Muscle of arm (tissue), 14 donors: ENCODE data around the gene GOLGA6L2. TPM values are rescaled to one million over a fixed set of nuclear protein-coding genes. Genes with fewer than 3 reads are reported as not detected.
"Not testable (repeated sequence)": the region's sequence is repeated elsewhere in the genome, so short reads cannot be mapped to it uniquely, and the experiment has no call there.

Experiments
- DNase-seq: peaks from one replicate; pipeline ENCODE4 v3.0.0-alpha.2; 2013
- long read RNA-seq, 11 donors: transcript quantifications; one replicate each; lab custom pipeline, GENCODE V29; 2026
- polyA plus RNA-seq, 12 donors: library from polyadenylated mRNA; unstranded; fragments of 120-200 nt; gene quantifications; one replicate each; pipeline ENCODE4 v1.2.1, GENCODE V29; 2013; ENCODE audit not compliant: insufficient read length in 12 of 12

Gene GOLGA6L2, protein sequence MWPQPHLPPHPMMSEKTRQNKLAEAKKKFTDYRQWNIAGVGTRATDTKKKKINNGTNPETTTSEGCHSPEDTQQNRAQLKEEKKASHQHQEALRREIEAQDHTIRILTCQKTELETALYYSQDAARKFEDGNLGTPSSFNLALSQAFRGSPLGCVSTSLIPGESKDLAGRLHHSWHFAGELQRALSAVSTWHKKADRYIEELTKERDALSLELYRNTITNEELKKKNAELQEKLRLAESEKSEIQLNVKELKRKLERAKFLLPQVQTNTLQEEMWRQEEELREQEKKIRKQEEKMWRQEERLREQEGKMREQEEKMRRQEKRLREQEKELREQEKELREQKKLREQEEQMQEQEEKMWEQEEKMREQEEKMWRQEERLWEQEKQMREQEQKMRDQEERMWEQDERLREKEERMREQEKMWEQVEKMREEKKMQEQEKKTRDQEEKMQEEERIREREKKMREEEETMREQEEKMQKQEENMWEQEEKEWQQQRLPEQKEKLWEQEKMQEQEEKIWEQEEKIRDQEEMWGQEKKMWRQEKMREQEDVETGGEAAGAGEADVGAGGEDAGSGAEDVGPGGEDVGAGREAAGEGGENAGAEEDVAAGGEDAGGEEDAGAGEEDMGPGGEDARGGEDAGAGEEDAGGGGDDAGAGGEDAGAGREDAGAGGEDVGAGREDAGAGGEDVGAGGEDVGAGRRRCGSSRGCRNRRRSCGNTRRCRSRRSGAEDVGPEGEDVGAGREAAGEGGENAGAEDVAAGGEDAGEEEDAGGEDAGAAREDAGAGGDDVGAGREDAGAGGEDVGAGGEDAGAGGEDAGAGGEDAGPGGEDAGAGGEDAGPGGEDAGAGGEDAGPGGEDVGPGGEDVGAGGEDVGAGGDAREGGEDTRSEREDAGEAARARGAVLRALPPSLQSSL
- polyA plus RNA-seq, result not detected
- long read RNA-seq, donor 1, result 0 reads
- long read RNA-seq, donor 2, result 0 reads
- long read RNA-seq, donor 3, result 0 reads
- long read RNA-seq, donor 4, result 0 reads
- long read RNA-seq, donor 5, result 0 reads
- long read RNA-seq, donor 6, result 0 reads
- long read RNA-seq, donor 7, result 0 reads
- long read RNA-seq, donor 8, result 0 reads
- long read RNA-seq, donor 9, result 0 reads
- long read RNA-seq, donor 10, result 0 reads
- long read RNA-seq, donor 11, result 0 reads

DNA sequence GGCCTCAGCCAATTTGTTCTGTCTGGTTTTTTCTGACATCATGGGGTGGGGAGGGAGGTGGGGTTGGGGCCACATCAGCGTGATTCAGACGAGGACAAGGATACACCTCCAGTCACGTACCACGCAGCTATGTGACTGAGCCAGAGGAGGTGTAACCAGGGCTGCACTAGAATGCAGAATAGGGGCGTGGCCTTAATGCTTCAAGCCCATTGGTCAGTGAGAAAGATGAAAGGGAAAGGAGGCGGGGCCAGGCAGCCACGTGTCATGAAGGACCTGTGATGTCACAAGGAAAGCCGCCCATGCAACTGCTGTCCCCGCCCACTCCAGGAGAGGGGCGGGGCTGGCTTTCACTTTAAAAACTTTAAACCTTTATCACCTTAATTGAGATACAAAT is at the start of gene GOLGA6L2:
Gene GOLGA6L2, minus strand, starts transcription at position 137 of the 394 bp plus-strand sequence. Its CDS starts 62 bp downstream, at position 75.
- DNase-seq, result no peak

DNA sequence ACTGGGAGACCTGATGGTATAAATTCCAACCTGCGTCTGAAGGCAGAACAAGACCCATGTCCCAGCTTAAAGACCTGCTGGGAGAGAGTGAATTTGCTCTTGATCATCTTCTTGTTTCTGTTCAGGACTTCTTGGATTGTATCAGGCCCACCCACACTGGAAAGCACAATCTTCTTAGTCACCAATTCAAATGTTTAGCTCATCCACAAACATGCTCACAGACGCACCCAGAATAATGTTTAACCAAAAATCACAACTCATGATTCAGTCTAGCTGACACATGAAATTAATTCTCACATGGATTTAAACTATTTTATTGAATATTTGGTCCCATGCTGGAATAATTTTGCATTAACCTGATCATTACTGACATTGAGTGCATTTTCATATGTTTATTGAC is 37.8 kb upstream of the GOLGA6L2 start:
- no peak for DNase-seq

DNA sequence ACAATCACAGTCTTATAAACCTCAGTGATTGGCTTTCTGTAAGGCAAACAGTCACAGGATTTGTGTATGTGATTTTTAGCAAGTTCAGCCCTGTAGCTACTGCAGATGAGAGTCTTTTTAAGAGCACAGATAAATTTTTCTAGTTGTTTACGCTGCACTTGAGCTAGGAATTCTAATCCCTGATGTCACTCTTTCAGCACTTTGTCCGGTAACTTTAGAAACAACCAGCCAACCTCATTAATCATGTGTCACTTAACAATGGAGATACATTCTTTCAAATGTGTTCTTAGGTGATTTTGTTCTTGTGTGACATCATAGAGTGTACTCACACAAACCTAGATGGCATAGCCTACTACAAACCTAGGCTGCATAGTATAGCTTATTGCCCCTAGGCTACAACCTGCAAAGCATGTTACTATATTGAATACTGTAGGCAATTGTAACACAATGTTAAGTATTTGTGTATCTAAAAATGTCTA is 36.8 kb upstream of the GOLGA6L2 start:
- DNase-seq, result no peak

DNA sequence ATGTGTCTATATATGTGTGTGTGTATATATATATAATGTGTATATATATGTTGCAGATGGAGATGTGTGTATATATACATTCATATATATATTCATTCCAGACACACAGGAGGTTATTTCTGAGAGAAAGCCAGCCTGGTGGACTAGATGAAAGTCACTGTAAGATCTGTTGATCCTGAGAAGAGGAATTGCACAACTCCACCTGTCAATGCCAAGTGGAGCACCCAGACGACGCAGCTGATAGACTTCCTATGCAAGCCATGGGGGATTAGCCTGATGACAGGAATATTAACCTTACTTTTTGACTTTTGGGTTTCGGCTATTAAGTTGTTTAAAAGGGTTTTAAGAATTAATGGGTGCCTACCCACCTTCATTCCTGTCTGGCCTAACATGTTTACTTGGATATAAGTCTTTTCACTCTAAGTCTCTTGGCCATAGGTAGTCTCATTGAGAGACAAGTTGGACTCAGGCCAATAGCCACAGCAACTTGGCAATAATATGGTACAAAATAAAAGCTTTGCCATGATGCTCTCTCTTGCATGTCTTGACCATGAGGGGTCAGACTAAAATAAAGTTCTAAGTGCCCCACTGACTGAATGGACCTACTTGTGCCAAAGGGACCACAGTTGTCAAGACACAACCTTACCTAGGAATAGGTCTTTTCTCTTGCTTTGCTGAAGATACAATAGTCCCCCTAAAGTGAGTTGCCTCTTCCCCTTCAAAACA is 35.9 kb upstream of the GOLGA6L2 start:
- DNase-seq, result no peak

DNA sequence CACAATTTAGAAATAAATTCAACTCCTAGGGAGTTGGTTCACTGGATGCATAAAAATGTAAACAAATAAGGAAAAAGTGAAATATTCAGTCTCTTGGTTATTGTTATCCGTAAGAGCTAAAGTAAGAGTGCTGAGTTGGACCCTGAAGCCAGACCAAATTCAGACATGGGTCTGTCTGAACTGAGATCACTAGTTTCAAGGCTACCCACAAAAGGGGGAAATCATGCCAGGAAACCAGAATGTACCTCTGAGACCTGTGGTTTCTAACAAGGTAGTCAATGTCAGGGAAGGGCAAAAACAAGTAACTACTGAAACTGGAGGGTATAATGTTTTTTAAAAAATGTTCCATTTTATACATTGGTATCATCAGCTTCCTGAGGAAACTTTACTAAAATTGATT is 35.2 kb upstream of the GOLGA6L2 start:
- DNase-seq, result no peak

DNA sequence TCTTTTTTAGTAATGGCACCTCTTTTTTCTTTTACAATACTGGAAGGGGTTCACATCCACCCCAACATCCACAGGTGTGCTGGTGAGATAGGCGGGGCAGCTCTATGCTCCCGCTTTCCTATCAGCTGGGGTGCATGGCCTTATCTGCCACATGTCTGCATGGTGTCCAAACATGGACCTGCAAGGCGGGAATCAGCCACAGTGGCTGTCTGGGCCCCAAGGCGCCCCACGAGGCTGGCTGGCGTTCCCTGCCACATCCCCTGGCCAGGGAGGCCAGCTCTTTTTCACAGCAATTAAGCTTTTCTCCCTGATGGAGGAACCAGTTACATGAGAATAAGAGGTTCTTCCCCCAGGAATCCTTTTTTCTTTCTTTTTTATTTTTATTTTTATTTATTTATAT is 30.9 kb upstream of the GOLGA6L2 start:
- DNase-seq, result no peak

DNA sequence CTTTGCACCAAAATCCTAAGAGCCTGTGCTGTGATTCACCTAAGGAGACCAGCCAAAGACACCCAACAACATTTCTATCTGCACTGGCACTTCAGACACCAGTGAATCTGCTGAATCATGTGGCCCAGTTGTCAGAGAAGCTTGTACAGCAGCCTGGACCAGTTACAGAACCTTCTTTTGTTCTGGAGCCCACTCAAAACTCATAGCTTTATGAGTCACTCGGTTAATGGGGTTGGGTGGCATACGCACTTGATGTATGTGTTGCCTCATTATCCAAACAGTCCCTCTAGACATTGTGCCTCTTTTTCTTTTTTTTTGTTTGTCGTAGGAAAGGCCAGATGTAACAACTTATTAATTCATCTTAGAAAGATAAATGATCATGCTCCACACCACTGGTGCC is 25.6 kb upstream of the GOLGA6L2 start:
- no peak for DNase-seq

DNA sequence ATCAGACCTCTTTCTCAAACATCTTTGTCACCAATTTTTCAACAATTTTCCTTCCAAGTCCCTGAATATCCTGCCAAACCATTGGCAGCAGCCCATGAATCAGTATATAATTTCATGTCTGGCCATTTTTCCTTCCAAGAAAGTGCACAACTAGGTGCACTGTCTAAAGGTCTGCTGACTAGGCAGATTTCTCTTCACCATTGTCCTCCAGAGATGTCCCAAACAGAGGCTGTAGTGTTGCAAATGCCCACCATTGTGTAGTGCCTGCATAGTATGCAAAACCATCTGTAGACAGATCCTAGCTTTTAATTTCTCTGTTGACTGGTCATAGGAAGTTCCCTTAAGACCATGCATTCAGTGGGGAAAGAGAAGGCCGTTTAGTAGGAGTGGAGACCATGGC is 25.0 kb upstream of the GOLGA6L2 start:
- no peak for DNase-seq

DNA sequence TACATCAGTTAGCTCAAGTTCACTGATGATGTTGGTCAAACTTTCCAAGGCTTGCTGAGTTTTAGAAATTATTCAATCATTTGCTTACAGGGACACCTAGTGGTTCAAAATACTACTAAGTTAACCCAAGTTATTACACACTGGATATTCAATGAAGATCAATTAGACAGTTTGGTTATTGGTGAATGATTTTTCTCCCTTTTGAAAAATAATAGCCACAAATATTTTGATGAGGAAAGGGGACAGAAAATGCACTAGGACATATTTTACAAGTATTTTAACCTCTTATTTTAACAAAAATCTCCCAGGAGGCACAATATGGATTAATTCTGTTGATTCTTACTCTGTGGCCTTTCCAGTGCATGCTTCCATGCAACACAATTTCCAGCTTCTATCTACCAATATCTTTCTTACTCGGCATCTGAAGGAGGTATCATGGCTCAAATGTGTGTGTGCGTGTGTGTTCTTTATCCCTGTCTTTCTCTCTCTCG is 20.1 kb upstream of the GOLGA6L2 start:
- DNase-seq, result peak; percentile 16

DNA sequence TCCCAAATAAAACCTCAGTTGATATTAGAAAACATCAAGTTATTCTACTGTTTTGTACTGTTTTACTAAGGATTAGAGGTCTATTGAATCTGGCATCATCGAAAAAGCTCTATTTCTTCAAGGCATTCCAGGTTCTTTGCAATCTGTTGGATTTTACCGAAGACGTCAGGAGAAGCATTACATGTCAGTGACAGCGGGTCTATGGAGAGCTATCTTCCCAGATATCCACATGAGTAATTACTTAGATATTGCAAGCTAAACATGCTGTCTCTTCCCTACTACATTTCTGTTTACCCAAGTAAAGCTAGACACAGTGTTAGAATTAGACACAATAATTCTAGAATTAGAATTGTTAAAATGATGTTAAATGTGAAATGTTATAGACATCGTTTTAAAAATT is 10.8 kb upstream of the GOLGA6L2 start:
- no peak for DNase-seq

DNA sequence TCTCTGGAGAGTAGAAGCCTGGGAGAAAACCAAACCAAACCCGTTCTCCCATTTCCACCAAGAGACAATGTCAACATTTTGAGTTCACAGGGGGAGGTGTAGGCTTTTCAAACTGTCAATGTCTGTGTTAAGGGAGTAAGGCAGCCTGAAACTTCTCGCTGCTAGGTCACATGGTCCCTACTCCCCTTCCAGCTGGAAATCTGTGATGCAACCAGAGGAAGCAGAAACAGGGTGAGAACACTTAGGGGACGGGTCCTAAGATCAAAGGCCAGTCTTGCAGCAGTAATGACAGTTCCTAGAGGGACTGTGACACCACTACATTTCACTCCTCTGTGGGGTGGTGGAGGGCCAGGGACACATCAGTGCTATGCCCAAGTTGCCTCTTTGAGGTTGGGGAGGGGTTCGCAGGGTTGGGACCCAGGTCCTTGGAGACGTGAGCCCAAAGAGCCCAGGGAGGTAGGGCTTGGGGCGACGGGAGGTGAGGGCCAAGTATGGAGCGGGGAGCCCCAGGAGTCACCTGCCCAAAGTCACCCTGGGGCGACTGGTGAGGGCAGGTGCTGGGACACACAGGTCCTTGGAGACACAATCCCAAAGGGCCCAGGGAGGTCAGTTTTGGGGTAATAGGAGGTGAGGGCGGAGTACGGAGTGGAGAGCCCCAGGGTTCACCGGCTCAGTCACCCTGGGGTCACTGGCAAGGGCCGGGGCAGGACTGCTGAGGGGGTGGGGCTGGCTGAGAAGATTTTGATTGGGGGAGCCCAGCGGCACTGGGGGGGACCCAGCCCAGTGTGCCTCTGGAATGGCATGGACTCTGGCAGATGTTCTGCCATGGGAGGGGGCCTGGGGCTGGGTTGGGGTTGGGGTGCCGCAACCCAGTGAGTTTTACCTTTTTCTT is 582 bp downstream of the GOLGA6L2 start:
- DNase-seq, result no peak

DNA sequence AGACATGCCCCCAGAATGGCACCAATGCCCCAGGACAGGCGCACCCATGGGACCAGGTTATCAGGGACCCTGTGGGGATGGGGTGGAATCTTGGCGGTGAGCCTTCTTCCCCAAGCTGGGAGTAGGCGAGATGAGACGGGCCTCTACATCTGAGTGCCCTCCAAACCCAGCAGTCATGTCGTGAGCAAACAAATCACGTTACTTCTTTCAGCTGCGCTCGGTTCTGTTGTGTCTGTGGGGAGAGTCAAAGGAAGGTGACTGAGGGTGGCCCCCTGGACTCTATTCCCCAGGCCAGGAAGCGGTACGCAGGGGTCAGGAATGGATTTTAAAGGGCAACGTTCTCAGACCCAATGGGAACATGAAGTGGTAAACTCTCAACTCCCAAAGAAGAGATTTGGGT is 2.8 kb downstream of the GOLGA6L2 start:
- DNase-seq, result no peak

DNA sequence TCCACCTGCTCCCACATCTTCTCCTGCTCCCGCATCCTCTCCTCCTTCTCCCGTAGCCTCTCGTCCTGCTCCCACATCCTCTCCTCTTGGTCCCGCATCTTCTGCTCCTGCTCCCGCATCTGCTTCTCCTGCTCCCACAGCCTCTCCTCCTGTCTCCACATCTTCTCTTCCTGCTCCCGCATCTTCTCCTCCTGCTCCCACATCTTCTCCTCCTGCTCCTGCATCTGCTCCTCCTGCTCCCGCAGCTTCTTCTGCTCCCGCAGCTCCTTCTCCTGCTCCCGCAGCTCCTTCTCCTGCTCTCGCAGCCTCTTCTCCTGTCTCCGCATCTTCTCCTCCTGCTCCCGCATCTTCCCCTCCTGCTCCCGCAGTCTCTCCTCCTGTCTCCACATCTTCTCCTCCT is 5.8 kb downstream of the GOLGA6L2 start:
- no peak for DNase-seq

DNA sequence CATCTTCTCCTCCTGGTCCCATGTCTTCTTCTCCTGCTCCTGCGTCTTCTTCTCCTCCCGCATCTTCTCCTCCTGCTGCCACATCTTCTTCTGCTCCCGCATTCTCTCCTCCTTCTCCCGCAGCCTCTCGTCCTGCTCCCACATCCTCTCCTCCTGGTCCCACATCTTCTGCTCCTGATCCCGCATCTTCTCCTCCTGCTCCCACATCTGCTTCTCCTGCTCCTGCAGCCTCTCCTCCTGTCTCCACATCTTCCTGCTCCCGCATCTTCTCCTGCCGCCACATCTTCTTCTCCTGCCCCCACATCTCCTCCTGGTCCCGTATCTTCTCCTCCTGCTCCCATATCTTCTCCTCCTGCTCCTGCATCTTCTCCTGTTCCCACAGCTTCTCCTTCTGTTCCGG is 6.4 kb downstream of the GOLGA6L2 start:
- DNase-seq, result no peak

DNA sequence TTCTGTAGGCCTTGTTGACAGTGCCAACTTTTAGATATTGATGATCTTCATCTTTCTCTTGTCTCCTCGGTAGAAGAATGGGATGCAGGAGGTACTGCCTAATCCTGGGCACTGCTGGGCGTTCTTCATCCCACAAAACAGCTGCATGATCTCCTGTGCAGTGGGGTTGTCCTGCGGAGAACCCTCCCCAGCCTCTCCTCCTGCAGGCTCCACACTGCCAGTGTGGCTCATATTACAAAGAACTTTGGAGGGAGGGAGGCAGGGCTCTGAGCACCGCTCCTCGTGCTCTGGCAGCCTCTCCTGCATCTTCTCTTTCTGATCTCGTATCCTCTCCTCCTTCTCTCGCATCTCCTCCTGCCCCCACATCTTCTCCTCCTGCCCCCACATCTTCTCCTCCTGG is 7.5 kb downstream of the GOLGA6L2 start:
- no peak for DNase-seq

DNA sequence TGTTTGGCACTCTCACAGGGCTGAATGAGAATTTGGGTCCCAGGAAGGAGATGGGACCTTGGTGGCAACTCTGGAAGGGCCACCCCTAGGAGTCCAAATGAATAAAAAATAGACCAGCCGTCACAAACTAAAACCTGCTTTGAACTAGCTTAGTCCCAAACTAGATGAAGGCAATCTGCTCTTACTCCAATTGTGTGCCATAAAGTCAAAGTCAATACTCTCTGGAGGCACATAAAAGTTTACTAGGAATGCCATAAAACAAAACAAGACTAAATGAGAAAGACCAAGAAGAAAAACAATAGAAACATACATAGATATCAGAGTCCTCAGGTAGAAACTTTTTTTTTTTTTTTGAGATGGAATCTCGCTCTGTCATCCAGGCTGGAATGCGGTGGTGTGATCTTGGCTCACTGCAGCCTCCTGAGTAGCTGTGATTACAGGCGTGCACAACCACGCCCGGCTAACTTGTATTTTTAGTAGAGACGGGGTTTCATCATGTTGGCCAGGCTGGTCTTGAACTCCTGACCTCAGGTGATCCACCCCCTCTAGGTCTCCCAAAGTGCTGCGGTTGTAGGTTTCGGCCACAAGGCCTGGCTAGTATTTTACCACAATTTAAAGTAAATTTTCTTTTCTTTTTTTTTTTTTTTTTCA is 8.1 kb downstream of the GOLGA6L2 start:
- no peak for DNase-seq

DNA sequence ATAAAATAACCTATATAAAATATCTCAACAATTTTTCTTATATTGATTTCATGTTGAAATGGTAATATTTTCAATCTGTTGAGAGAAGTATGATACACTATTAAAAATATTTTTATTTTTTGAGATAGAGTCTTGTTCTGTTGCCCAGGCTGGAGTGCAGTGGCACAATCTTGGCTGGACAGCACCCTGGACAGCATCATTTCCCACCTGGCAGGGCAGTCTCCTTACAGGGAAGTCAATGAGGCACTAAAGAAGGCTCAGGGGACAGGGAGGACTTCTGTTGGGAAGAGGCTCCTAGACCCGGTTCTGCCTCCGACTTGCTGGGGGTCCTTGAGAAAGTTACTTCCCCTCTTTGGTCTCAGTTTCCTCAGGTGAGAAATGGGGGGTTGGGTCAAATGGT is 9.4 kb downstream of the GOLGA6L2 start:
- no peak for DNase-seq

DNA sequence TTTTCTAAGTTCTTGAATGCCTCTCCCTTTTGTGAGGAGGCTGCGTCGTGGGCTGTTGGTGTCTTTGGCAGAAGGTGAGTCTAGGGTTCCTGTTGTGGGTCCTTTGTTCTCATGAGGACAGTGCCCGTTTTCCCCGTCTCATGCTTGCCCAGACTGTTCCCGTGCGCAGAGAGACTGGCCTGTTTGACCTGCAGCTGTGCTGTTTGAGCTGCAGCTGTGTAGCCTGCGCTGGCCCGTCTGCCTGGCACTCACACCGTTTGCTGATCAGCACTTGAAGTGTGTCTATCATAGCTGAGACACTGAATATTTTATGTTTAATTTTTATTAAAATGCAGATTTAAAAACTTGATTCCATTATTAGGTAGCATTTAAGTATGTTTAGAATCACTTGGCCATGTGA is 9.9 kb downstream of the GOLGA6L2 start:
- no peak for DNase-seq

DNA sequence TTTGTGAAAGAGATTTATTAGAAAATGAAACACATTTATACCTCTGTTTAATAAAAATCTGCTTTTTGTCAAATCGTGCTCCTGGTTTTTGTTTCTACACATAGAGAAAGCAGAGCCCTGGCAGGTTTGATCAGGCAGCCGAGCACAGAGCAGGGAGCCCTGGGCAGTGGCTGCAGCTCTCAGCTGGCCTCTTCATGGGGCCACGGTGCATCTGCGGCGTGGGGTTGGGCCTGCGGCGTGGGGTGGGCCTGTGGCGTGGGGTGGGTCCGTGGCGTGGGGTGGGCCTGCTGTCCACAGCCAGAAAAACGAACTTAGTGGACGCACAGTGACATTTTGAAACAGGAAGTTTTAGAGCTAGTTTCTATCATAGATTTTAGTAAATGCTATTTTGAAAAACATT is 10.6 kb downstream of the GOLGA6L2 start:
- DNase-seq, result no peak

DNA sequence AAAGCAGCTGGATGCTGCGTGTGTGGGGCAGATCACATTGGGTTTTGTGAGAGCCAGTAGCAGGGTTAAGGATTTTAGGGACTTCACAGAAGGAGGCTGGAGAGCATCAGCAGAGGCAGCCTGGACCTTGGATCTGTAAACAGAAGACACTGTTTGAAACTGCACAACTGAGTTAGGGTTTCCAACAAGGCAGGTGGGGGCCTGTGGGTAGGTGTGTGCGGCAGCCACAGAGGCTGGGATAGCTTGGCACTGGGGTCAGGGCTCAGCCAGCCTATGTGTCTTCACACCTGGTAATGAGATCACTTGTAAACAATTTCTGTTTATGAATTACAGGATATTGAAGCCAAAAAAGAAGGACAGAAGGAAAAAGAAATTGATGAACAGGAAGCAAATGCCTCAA is 12.3 kb downstream of the GOLGA6L2 start:
- DNase-seq, result not testable (repeated sequence)
